Neutrophil (primary cell): ENCODE results near the gene ZIC3.

Source experiments
- H3K27ac ChIP-seq: fragments of 200-600 bp; sonication (generic); 2 replicates; pipeline ENCODE4 v1.5.1; 2016; ENCODE audit warnings: mild to moderate bottlenecking, moderate library complexity
- H3K27me3 ChIP-seq: fragments of 200-600 bp; sonication (generic); 2 replicates; pipeline ENCODE4 v1.6.0; 2016; ENCODE audit warnings: mild to moderate bottlenecking
- H3K36me3 ChIP-seq: fragments of 200-600 bp; sonication (generic); 2 replicates; pipeline ENCODE4 v1.5.1; 2017
- H3K4me1 ChIP-seq, 2 experiments: fragments of 200-600 bp in 1 of 2; sonication (generic) in 1 of 2; 1 replicate in 1 of 2; 2 replicates in 1 of 2; pipeline versions ENCODE4 v1.5.1 to v1.6.1; 2013 to 2016; ENCODE audit warnings: low read depth in 1 of 2, low read length in 1 of 2, mild to moderate bottlenecking in 1 of 2, moderate library complexity in 1 of 2; ENCODE audit not compliant: control insufficient read depth in 1 of 2, insufficient read depth in 1 of 2
- H3K4me3 ChIP-seq, 2 experiments: fragments of 200-600 bp in 1 of 2; sonication (generic) in 1 of 2; 1 replicate in 1 of 2; 2 replicates in 1 of 2; pipeline ENCODE4 v1.5.1; 2013 to 2016; ENCODE audit warnings: low read depth in 1 of 2, low read length in 1 of 2, mild to moderate bottlenecking in 1 of 2, moderate library complexity in 1 of 2
- H3K9me3 ChIP-seq: fragments of 200-600 bp; sonication (generic); 2 replicates; pipeline ENCODE4 v1.5.1; 2016
- TF ChIP-seq, protein P1 (sequence below): fragments of 200-600 bp; sonication (generic); IDR thresholded peaks from 2 replicates; pipeline ENCODE4 v1.5.1; 2016; ENCODE audit warnings: antibody characterized with exemption

Gene ZIC3

DNA sequence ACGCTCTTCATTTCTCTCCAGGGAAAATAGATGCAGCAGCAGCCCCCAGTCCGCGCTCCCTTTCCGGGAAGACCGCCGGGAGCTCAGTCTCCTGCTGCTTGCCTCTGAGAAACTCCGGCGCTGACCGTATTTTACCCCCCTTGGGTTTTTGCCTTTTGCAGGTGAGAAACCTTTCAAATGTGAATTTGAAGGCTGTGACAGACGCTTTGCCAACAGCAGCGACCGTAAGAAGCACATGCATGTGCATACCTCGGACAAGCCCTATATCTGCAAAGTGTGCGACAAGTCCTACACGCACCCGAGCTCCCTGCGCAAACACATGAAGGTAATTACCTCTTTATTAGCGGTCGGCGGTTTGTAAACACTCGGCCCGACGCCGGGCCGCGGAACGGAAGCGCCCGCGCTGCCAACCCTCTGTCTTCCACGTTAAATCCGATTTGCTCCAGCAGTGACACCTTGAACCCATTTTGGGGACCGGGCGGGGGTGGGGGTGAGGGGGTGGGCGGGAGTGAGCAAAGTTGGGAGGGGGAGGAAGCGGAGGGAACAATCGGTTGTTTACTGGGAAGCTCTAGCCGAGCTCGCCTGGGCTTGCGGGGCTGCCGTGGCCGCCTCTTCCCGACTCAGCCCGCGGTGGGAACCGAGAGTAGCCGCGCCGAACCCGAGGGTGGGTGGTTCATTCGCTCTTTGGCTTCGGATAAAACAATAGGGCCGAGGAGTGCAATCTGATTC, 3.0 kb downstream of the ZIC3 start:
- H3K27ac ChIP-seq, result no peak overlapping the region
- no peaks in the 10 kb centered on the region for H3K4me1 ChIP-seq
- H3K9me3 ChIP-seq, result no peaks in the 10 kb centered on the region
- TF ChIP-seq, protein P1, sequence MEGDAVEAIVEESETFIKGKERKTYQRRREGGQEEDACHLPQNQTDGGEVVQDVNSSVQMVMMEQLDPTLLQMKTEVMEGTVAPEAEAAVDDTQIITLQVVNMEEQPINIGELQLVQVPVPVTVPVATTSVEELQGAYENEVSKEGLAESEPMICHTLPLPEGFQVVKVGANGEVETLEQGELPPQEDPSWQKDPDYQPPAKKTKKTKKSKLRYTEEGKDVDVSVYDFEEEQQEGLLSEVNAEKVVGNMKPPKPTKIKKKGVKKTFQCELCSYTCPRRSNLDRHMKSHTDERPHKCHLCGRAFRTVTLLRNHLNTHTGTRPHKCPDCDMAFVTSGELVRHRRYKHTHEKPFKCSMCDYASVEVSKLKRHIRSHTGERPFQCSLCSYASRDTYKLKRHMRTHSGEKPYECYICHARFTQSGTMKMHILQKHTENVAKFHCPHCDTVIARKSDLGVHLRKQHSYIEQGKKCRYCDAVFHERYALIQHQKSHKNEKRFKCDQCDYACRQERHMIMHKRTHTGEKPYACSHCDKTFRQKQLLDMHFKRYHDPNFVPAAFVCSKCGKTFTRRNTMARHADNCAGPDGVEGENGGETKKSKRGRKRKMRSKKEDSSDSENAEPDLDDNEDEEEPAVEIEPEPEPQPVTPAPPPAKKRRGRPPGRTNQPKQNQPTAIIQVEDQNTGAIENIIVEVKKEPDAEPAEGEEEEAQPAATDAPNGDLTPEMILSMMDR, result no peak
- peaks cover 100% of the 10 kb centered on the region for H3K27me3 ChIP-seq
- no peak overlapping the region for H3K4me3 ChIP-seq
- no peaks in the 10 kb centered on the region for H3K36me3 ChIP-seq

DNA sequence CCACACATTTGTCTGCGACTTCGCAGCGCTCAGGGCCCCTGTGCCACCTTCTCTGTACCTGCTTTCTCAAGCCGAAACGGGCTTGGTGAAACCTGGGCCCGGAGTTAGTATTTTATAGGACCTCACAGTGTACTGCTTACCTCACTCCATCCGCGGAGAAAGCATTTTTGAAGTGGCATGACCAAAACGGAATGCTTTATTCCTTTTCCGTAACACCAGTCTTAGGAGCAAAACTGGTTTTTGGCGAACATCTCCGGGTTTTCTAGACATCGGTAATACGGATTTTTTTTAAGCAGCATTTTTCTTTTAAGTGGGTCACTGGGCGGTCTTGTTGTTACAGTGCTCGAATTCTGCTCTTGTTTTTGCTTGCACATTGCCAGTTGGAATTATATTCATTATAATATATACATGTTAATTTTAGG, 3.6 kb downstream of the ZIC3 start:
- Histone ChIP-seq H3K36me3 (no peaks in the 10 kb centered on the region), H3K9me3 (no peaks in the 10 kb centered on the region), H3K4me1 (no peaks in the 10 kb centered on the region), H3K27me3 (peaks cover 100% of the 10 kb centered on the region), H3K27ac (no peak overlapping the region), H3K4me3 (no peak overlapping the region)
- TF ChIP-seq, protein P1, result no peak

DNA sequence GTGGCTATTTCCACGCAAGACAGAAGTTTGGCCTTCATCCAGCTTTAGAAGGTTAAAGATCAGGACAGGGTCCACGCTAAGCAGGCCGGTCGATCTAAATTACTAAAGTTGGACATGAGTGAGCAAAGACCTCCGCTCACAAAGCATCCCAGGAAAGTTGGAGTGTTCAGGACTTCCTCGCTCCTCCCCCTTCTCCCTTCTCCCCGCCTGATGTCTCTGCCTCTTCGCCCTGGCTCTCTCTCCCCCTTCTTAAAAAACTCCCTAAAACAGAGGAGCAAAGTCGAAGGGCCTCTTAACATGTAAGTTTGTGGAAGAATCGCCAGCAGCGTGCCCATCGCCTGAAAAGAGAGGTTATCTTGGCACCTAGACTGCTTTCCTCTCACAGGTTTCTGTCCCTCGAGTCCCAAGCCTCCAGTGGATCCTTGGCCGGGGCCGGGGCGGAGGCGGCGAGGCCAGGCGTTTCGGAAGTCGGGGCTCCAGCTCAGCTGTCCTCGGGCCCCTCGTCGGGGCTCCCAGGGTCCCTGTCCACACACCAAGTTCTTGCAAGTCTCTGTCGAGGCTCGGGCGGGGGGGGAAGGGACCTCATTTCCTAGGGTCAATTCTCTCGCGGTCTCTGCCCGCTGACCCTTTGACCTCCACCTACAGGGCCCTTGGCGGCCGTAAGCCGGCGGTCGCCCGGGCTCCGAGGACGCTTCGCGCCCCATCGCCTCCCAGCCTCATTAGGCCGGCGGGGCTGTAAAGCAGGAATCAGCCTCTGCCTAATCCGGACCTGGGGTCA, 7.6 kb downstream of the ZIC3 start:
- TF ChIP-seq, protein P1, result no peak
- Histone ChIP-seq H3K9me3 (no peaks in the 10 kb centered on the region), H3K36me3 (no peaks in the 10 kb centered on the region), H3K27me3 (peaks cover 94% of the 10 kb centered on the region), H3K4me1 (no peaks in the 10 kb centered on the region), H3K27ac (no peak overlapping the region), H3K4me3 (no peak overlapping the region)

GRCh38 chrX:137574102-137574783, 8.3 kb downstream of the ZIC3 start:
- peaks cover 86% of the 10 kb centered on the region for H3K27me3 ChIP-seq
- no peaks in the 10 kb centered on the region for H3K9me3 ChIP-seq
- no peak overlapping the region for H3K27ac ChIP-seq
- no peak overlapping the region for H3K4me3 ChIP-seq
- no peaks in the 10 kb centered on the region for H3K36me3 ChIP-seq
- TF ChIP-seq, protein P1, result no peak
- no peaks in the 10 kb centered on the region for H3K4me1 ChIP-seq

GRCh38 chrX:137574784-137575293, 8.9 kb downstream of the ZIC3 start:
- H3K4me3 ChIP-seq, result no peak overlapping the region
- H3K4me1 ChIP-seq, result no peaks in the 10 kb centered on the region
- peaks cover 80% of the 10 kb centered on the region for H3K27me3 ChIP-seq
- H3K36me3 ChIP-seq, result no peaks in the 10 kb centered on the region
- no peak overlapping the region for H3K27ac ChIP-seq
- H3K9me3 ChIP-seq, result no peaks in the 10 kb centered on the region
- TF ChIP-seq, protein P1, result no peak
